HG03095 (cell line): Measurements from ENCODE around the gene RBBP8NL.

Experiments
- ATAC-seq: cut with Tn5 transposase; IDR thresholded peaks from one replicate; pipeline ENCODE4 v1.9.1; 2021; ENCODE audit warnings: moderate library complexity; ENCODE audit not compliant: unreplicated experiment

The RBBP8NL gene

DNA sequence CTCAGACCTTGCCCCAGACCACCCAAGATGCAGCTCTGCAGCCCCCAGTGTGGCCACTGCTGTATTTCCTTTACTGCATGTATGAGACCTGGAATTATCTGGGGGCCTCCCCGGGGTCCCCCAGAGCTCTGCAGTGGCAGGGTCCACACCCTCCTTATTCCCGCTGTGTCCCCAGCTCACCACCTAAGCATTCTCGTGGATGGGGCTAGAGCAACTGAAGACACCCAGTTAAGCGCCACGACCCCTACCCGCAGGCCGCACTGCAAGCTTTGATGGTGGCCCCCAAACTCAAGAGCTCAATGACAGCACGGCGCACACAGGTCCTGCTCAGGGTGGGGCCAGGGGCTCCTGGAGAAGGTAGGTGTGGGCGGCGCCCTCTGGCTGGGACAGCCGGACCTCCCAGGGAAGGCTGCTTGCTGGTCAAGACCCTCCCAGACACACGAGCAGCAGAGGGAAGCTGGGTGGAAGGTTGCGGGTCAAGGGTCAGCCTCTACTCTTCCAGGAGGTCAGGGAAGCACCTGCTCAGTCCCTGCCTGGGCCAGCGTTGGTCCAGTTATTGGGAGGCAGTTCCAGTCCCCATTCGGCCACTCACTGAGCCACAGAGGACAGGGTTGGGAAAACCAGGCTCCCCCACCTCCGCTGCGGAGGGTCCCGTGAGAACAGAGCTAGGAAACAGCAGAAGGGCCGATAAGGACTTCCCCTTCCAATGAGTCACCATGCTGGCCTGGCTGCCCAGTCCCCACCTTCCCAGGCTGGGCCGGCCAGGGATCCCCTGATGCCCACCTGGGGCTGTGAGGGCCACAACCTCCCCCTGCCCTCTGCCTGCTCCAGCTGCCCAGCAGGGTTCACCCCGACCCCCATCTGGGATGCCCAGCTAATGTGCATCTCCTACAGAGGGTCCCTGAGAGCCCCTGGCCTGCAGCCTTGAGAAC lies 63.2 kb downstream of the RBBP8NL start:
- ATAC-seq: no peak

DNA sequence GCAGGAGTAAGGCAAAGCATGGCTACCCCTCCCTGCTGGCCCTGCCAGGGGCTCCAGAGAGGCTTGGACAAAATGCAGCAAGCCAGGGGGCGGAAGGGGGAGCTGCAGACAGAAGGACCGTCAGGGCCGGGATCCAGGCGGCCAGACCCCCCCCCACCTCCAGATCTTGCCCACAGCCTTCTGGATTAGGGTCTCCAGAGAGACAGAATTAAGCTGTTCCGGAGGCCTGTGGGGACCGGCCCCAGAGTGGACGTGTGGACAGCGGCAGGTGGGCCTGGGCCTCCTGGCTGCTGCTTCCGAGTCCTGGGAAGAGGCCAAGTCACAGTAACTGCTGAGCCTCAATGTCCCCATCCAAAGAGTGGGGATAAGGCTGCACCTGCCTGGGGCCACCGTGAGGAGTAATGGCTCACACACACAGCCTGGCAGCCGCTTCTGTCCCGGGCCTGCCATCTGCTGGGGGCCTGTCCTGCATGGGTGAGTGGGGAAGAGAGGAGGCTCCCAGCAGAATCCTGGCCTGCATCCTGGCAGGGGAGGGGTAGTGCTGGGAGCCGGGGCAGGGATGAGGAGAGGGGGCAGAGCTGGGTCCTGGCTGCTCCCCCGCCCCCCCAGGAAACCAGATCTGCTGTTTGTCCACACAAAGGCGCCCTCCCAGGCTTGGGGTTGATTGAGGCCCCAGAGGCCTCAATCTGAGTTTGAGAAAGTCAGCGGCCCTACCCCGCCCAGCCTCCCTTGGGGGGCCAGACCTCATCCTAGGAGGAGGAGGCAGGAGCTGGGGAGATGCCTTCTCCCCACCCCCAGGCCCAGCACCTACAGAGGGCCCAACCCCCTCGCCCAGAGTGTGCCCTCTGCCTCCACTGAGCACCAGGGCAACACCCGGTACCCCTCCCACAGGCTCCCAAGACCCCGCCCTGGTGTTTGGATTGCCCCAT lies 64.1 kb downstream of the RBBP8NL start:
- ATAC-seq: no peak

DNA sequence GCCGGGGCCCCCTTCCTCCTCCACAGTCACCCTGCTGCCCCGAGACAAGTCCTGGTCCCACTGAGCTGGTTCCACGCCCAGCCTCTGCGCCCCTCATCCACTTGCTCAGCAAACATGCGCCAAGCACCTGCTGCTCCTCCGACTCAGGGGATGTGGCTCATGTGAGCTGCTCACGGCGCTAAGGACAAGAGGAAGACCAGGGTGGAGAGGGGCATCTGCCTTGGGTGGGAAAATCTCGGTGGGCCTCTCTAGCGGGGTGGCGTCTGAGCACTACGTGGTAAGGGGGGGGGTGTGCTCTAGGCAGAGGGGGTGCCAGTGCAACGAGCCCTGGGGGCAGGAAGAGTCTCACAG lies 64.8 kb downstream of the RBBP8NL start:
- no peak for ATAC-seq

- ATAC-seq: no peak
These were observed 65.3 kb downstream of the RBBP8NL start for GRCh38 chr20:62361799-62362589.

GRCh38 chr20:62360854-62361798 lies 66.2 kb downstream of the RBBP8NL start:
- ATAC-seq: no peak
